Esophagus (tissue), 2 donors: Measurements from ENCODE around the gene ZNF594. TPM values are rescaled to one million over a fixed set of nuclear protein-coding genes. Genes with fewer than 3 reads are reported as not detected.
"Not testable (repeated sequence)": the region's sequence is repeated elsewhere in the genome, so short reads cannot be mapped to it uniquely, and the experiment has no call there.

Experiments used
- H3K27ac ChIP-seq, 2 donors: one replicate each; pipeline ENCODE4 v1.5.1; 2013; ENCODE audit warnings: low read depth in 2 of 2, mild to moderate bottlenecking in 2 of 2, inconsistent platforms in 1 of 2, low read length in 1 of 2, moderate library complexity in 1 of 2
- H3K27me3 ChIP-seq, 2 donors: one replicate each; pipeline ENCODE4 v1.6.1; 2013; ENCODE audit warnings: low read length in 2 of 2, control low read depth in 1 of 2, mild to moderate bottlenecking in 1 of 2; ENCODE audit not compliant: insufficient read depth in 2 of 2, control insufficient read depth in 1 of 2
- H3K36me3 ChIP-seq, 2 donors: one replicate each; pipeline ENCODE4 v1.6.1; 2013; ENCODE audit warnings: low read length in 1 of 2; ENCODE audit not compliant: control insufficient read depth in 2 of 2, insufficient read depth in 2 of 2
- H3K4me1 ChIP-seq, 2 donors: one replicate each; pipeline ENCODE4 v1.6.1; 2013; ENCODE audit warnings: low read length in 1 of 2; ENCODE audit not compliant: control insufficient read depth in 2 of 2, insufficient read depth in 2 of 2
- H3K4me3 ChIP-seq, 2 donors: one replicate each; pipeline ENCODE4 v1.5.1; 2013; ENCODE audit warnings: low read length in 2 of 2, mild to moderate bottlenecking in 2 of 2, low read depth in 1 of 2, moderate library complexity in 1 of 2
- H3K9me3 ChIP-seq, 2 donors: one replicate each; pipeline ENCODE4 v1.6.1; 2013; ENCODE audit warnings: mild to moderate bottlenecking in 2 of 2, low read depth in 1 of 2, low read length in 1 of 2, moderate library complexity in 1 of 2; ENCODE audit not compliant: control insufficient read depth in 2 of 2, insufficient read depth in 1 of 2
- WGBS, 2 donors: extraction: QIAGEN DNeasy Blood & Tissue Kit; methylation state at CpG; one replicate each; pipeline ENCODE4 v1.1.7; 2013; 5-methylcytosine and 5-hydroxymethylcytosine counted together
- polyA plus RNA-seq, 2 donors: library from polyadenylated mRNA; stranded (reverse); fragments of 200-250 nt; gene quantifications; one replicate each; pipeline ENCODE4 v1.2.3, GENCODE V29; 2013
- donor health status: healthy with polysubstance abuse.
- donor health status: Bipolar disorder and iron deficiency.

Gene ZNF594
- polyA plus RNA-seq, 2 donors, result 0.86 to 1.7 TPM

GRCh38 chr17:5138198-5138544 lies 53.5 kb downstream of the ZNF594 start:
- H3K27me3 ChIP-seq, H3K9me3 ChIP-seq, H3K27ac ChIP-seq, H3K36me3 ChIP-seq, H3K4me1 ChIP-seq, H3K4me3 ChIP-seq: not testable (repeated sequence)
- WGBS, 2 donors, result 94% methylated on average over 8 to 9 of the region's 9 CpGs

GRCh38 chr17:5137511-5138197 lies 54.0 kb downstream of the ZNF594 start:
- 82 to 86% methylated on average over 15 of the region's 15 CpGs for WGBS, 2 donors
- H3K27ac ChIP-seq, H3K4me1 ChIP-seq, H3K4me3 ChIP-seq, H3K27me3 ChIP-seq, H3K36me3 ChIP-seq, H3K9me3 ChIP-seq: not testable (repeated sequence)

GRCh38 chr17:5136580-5137412 lies 54.9 kb downstream of the ZNF594 start:
- 82 to 88% methylated on average over 14 of the region's 14 CpGs for WGBS, 2 donors

GRCh38 chr17:5135726-5136579 lies 55.7 kb downstream of the ZNF594 start:
- no peak overlapping the region for H3K27ac ChIP-seq
- H3K36me3 ChIP-seq, result no peaks in the 10 kb centered on the region
- no peak overlapping the region for H3K4me3 ChIP-seq
- H3K27me3 ChIP-seq, result no peaks in the 10 kb centered on the region
- WGBS, 2 donors, result 81 to 88% methylated on average over 14 of the region's 14 CpGs
- H3K9me3 ChIP-seq, result no peaks in the 10 kb centered on the region
- no peaks in the 10 kb centered on the region for H3K4me1 ChIP-seq

More at GRCh38 chr17:5136580-5137412, 54.9 kb downstream of the ZNF594 start:
- H3K36me3 ChIP-seq, H3K9me3 ChIP-seq, H3K4me3 ChIP-seq, H3K27ac ChIP-seq, H3K27me3 ChIP-seq, H3K4me1 ChIP-seq: not testable (repeated sequence)

- not testable (repeated sequence) for H3K27me3 ChIP-seq, H3K4me1 ChIP-seq, H3K27ac ChIP-seq, H3K9me3 ChIP-seq, H3K4me3 ChIP-seq, H3K36me3 ChIP-seq
- 73 to 81% methylated on average over 8 of the region's 8 CpGs for WGBS, 2 donors
These were observed 56.4 kb downstream of the ZNF594 start for GRCh38 chr17:5135131-5135712.

GRCh38 chr17:5134571-5134970 lies 57.1 kb downstream of the ZNF594 start:
- H3K27ac ChIP-seq, H3K36me3 ChIP-seq, H3K27me3 ChIP-seq, H3K4me3 ChIP-seq, H3K9me3 ChIP-seq, H3K4me1 ChIP-seq: not testable (repeated sequence)
- 80 to 86% methylated on average over 11 of the region's 11 CpGs for WGBS, 2 donors

GRCh38 chr17:5133961-5134360 lies 57.7 kb downstream of the ZNF594 start:
- not testable (repeated sequence) for H3K4me3 ChIP-seq, H3K27ac ChIP-seq, H3K4me1 ChIP-seq, H3K36me3 ChIP-seq, H3K9me3 ChIP-seq, H3K27me3 ChIP-seq
- 91 to 92% methylated on average over 8 of the region's 8 CpGs for WGBS, 2 donors

GRCh38 chr17:5133311-5133710 lies 58.4 kb downstream of the ZNF594 start:
- Histone ChIP-seq H3K27me3 (no peaks in the 10 kb centered on the region), H3K36me3 (no peaks in the 10 kb centered on the region), H3K4me1 (no peaks in the 10 kb centered on the region), H3K27ac (no peak overlapping the region), H3K9me3 (no peaks in the 10 kb centered on the region), H3K4me3 (no peak overlapping the region)
- WGBS, 2 donors, result 73 to 78% methylated on average over 8 of the region's 8 CpGs

GRCh38 chr17:5132503-5133225 lies 59.0 kb downstream of the ZNF594 start:
- H3K27me3 ChIP-seq, H3K36me3 ChIP-seq, H3K4me1 ChIP-seq, H3K4me3 ChIP-seq, H3K9me3 ChIP-seq, H3K27ac ChIP-seq: not testable (repeated sequence)
- WGBS, 2 donors, result 93% methylated on average over 12 to 15 of the region's 15 CpGs
